Liver (tissue), 9 donors: ENCODE data around the gene SNU13. TPM values are rescaled to one million over a fixed set of nuclear protein-coding genes. Genes with fewer than 3 reads are reported as not detected.
"Not testable (repeated sequence)": the region's sequence is repeated elsewhere in the genome, so short reads cannot be mapped to it uniquely, and the experiment has no call there.

Experiments used
- DNase-seq: peaks from one replicate; pipeline ENCODE4 v3.0.0-alpha.2; 2017; ENCODE audit warnings: low spot score
- H3K27ac ChIP-seq, 2 donors: one replicate each; pipeline ENCODE4 v1.7.0; 2013; ENCODE audit warnings: inconsistent platforms in 2 of 2, low read length in 2 of 2, control low read depth in 1 of 2, low read depth in 1 of 2, mild to moderate bottlenecking in 1 of 2
- H3K27me3 ChIP-seq, 4 donors: one replicate each; pipeline versions ENCODE4 v1.6.1 to v1.7.0; 2013; ENCODE audit warnings: low read length in 3 of 4, inconsistent platforms in 1 of 4, mild to moderate bottlenecking in 1 of 4, moderate library complexity in 1 of 4; ENCODE audit not compliant: control insufficient read depth in 4 of 4, insufficient read depth in 4 of 4
- H3K36me3 ChIP-seq, 4 donors: one replicate each; pipeline versions ENCODE4 v1.6.1 to v1.7.0; 2013; ENCODE audit warnings: low read length in 3 of 4, mild to moderate bottlenecking in 3 of 4, low read depth in 1 of 4, moderate library complexity in 1 of 4; ENCODE audit not compliant: control insufficient read depth in 4 of 4, insufficient read depth in 3 of 4
- H3K4me1 ChIP-seq, 4 donors: one replicate each; pipeline versions ENCODE4 v1.6.1 to v1.7.0; 2013; ENCODE audit warnings: low read length in 3 of 4, mild to moderate bottlenecking in 3 of 4, moderate library complexity in 1 of 4; ENCODE audit not compliant: control insufficient read depth in 4 of 4, insufficient read depth in 4 of 4
- H3K4me3 ChIP-seq, 3 donors: one replicate each; pipeline versions ENCODE4 v1.6.1 to v1.7.0; 2013; ENCODE audit warnings: low read length in 3 of 3, control low read depth in 1 of 3, low read depth in 1 of 3, mild to moderate bottlenecking in 1 of 3
- H3K9ac ChIP-seq, 2 donors: one replicate each; pipeline ENCODE4 v1.7.0; 2013; ENCODE audit warnings: low read length in 2 of 2, mild to moderate bottlenecking in 2 of 2, moderate library complexity in 2 of 2, control low read depth in 1 of 2, low read depth in 1 of 2
- H3K9me3 ChIP-seq, 4 donors: one replicate each; pipeline versions ENCODE4 v1.6.1 to v1.7.0; 2013; ENCODE audit warnings: low read length in 3 of 4; ENCODE audit not compliant: control insufficient read depth in 4 of 4
- ATF3 ChIP-seq: IDR thresholded peaks from 2 replicates; pipeline ENCODE4 v1.6.1; 2016; ENCODE audit warnings: antibody characterized with exemption
- CTCF ChIP-seq: fragments of 150-350 bp; IDR thresholded peaks from 2 replicates; pipeline ENCODE4 v1.5.1; 2017; ENCODE audit warnings: improper control_type of control experiment, low read depth, low read length; ENCODE audit not compliant: missing input control
- EGR1 ChIP-seq, 2 donors: IDR thresholded peaks; 2 replicates each; pipeline ENCODE4 v1.6.1; 2016 to 2018; ENCODE audit warnings: antibody characterized with exemption in 2 of 2, low read depth in 2 of 2
- FOXA1 ChIP-seq: IDR thresholded peaks from 2 replicates; pipeline ENCODE4 v1.6.1; 2016; ENCODE audit warnings: antibody characterized with exemption
- FOXA2 ChIP-seq: IDR thresholded peaks from 2 replicates; pipeline ENCODE4 v1.6.1; 2016; ENCODE audit warnings: antibody characterized with exemption
- GABPA ChIP-seq, 2 donors: IDR thresholded peaks in 1 of 2; conservative IDR thresholded peaks in 1 of 2; 2 replicates each; pipeline ENCODE4 v1.6.1; 2016; ENCODE audit warnings: antibody characterized with exemption in 2 of 2, mild to moderate bottlenecking in 1 of 2, moderate library complexity in 1 of 2
- JUND ChIP-seq, 2 donors: IDR thresholded peaks; 2 replicates each; pipeline ENCODE4 v1.6.1; 2016; ENCODE audit warnings: antibody characterized with exemption in 2 of 2
- MAX ChIP-seq: IDR thresholded peaks from 2 replicates; pipeline ENCODE4 v1.6.1; 2016; ENCODE audit warnings: antibody characterized with exemption
- NR2F2 ChIP-seq: IDR thresholded peaks from 2 replicates; pipeline ENCODE4 v1.6.1; 2016; ENCODE audit warnings: antibody characterized with exemption
- RAD21 ChIP-seq, 2 donors: IDR thresholded peaks; 2 replicates each; pipeline ENCODE4 v1.6.1; 2016; ENCODE audit warnings: antibody characterized with exemption in 2 of 2, mild to moderate bottlenecking in 2 of 2
- REST ChIP-seq: IDR thresholded peaks from 2 replicates; pipeline ENCODE4 v1.6.1; 2016; ENCODE audit warnings: antibody characterized with exemption, mild to moderate bottlenecking
- RXRA ChIP-seq, 2 donors: IDR thresholded peaks; 2 replicates each; pipeline ENCODE4 v1.6.1; 2017 to 2018; ENCODE audit warnings: antibody characterized with exemption in 2 of 2, mild to moderate bottlenecking in 1 of 2
- SP1 ChIP-seq: IDR thresholded peaks from 2 replicates; pipeline ENCODE4 v1.6.1; 2018; ENCODE audit warnings: antibody characterized with exemption, mild to moderate bottlenecking
- TAF1 ChIP-seq: conservative IDR thresholded peaks from 2 replicates; pipeline ENCODE4 v1.6.1; 2016; ENCODE audit warnings: antibody characterized with exemption, mild to moderate bottlenecking
- YY1 ChIP-seq: IDR thresholded peaks from 2 replicates; pipeline ENCODE4 v1.6.1; 2016; ENCODE audit warnings: antibody characterized with exemption, mild to moderate bottlenecking
- ZBTB33 ChIP-seq: IDR thresholded peaks from 2 replicates; pipeline ENCODE4 v1.6.1; 2016; ENCODE audit warnings: antibody characterized with exemption
- WGBS: extraction: QIAGEN DNeasy Blood & Tissue Kit; methylation state at CpG from one replicate; pipeline ENCODE4 v1.1.7; 2013; 5-methylcytosine and 5-hydroxymethylcytosine counted together
- polyA plus RNA-seq, 2 donors: library from polyadenylated mRNA; stranded (reverse) in 1 of 2; unstranded in 1 of 2; fragments of 200-250 nt in 1 of 2; fragments of >200 nt in 1 of 2; fragmentation: Nextera tagmentation in 1 of 2; extraction: Ambion mirVana in 1 of 2; gene quantifications; one replicate each; pipeline versions ENCODE4 v1.2.1 to v1.2.3, GENCODE V29; 2013 to 2015
- total RNA-seq, 2 donors: library from RNA; depleted of rRNA; stranded (reverse); fragments of >200 nt; gene quantifications; one replicate each; pipeline ENCODE4 v1.2.3, GENCODE V29; 2014
- donor health status: healthy.
- donor health status: healthy.
- donor health status: healthy.
- donor health status: healthy.
- donor health status: healthy.

SNU13 gene
- total and polyA plus RNA-seq, 4 donors: 22.3 to 104 (median 43.9) TPM

- TF ChIP-seq YY1 (no peak), EGR1 (IDR thresholded peaks at IDR 0.05; ENCODE audit: low read depth in 2 of 2) (no peak), REST (no peak), SP1 (no peak), FOXA2 (no peak), CTCF (no peak), TAF1 (no peak), ATF3 (no peak), ZBTB33 (no peak), FOXA1 (no peak), RXRA (IDR thresholded peaks at IDR 0.05) (no peak), MAX (no peak), GABPA (IDR thresholded peaks at IDR 0.05 in 1 of 2, conservative IDR thresholded peaks at IDR 0.05 in 1 of 2) (no peak), NR2F2 (no peak), JUND (IDR thresholded peaks at IDR 0.05) (no peak), RAD21 (IDR thresholded peaks at IDR 0.05) (no peak)
- Histone ChIP-seq H3K36me3 (peaks cover 9 to 69% (median 60%) of the 10 kb centered on the region in 4 donors), H3K9me3 (no peaks in the 10 kb centered on the region), H3K27ac (no peak overlapping the region), H3K27me3 (no peaks in the 10 kb centered on the region), H3K4me3 (no peak overlapping the region), H3K4me1 (peaks cover 0 to 4% (median 0%) of the 10 kb centered on the region in 4 donors), H3K9ac (no peak overlapping the region)
- 75% methylated on average over 5 of the region's 5 CpGs for WGBS
- no peak for DNase-seq
These were observed 50.5 kb downstream of the SNU13 start for GRCh38 chr22:41638124-41638523.

GRCh38 chr22:41637623-41638022 is 51.0 kb downstream of the SNU13 start:
- DNase-seq: not testable (repeated sequence)

More at GRCh38 chr22:41637623-41638022, 51.0 kb downstream of the SNU13 start:
- 97% methylated on average over 8 of the region's 8 CpGs for WGBS
- H3K4me1 ChIP-seq, H3K9ac ChIP-seq, H3K4me3 ChIP-seq, H3K9me3 ChIP-seq, H3K27me3 ChIP-seq, H3K27ac ChIP-seq: not testable (repeated sequence)
- H3K36me3 ChIP-seq: peaks cover 9 to 66% (median 58%) of the 10 kb centered on the region in 4 donors
